Mesenchymal stem cell (in vitro differentiated cells and primary cell): ENCODE measurements around the gene VWA5B2.
A peak's percentile ranks its signal among the peaks of the same experiment; 100 is the strongest.

Source experiments
- DNase-seq: peaks from one replicate; pipeline ENCODE4 v3.0.0-alpha.2; 2013
- H2AFZ ChIP-seq: one replicate; pipeline ENCODE4 v1.6.1; 2013; ENCODE audit warnings: low read depth, mild to moderate bottlenecking, control low read depth, inconsistent platforms, low read length, moderate library complexity
- H2AK5ac ChIP-seq: 2 replicates; pipeline ENCODE4 v1.6.1; 2013; ENCODE audit warnings: low read length, moderate library complexity, mild to moderate bottlenecking, inconsistent platforms; ENCODE audit not compliant: severe bottlenecking
- H2BK120ac ChIP-seq: one replicate; pipeline ENCODE4 v1.6.1; 2013; ENCODE audit warnings: low read depth, mild to moderate bottlenecking, inconsistent platforms, low read length, moderate library complexity
- H2BK12ac ChIP-seq, 2 experiments: one replicate each; pipeline ENCODE4 v1.6.1; 2013; ENCODE audit warnings: inconsistent platforms in 2 of 2, low read length in 2 of 2, mild to moderate bottlenecking in 2 of 2, moderate library complexity in 2 of 2, control low read depth in 1 of 2
- H2BK15ac ChIP-seq: one replicate; pipeline ENCODE4 v1.6.1; 2013; ENCODE audit warnings: mild to moderate bottlenecking, low read depth, inconsistent platforms; ENCODE audit not compliant: poor library complexity, severe bottlenecking
- H2BK5ac ChIP-seq: 2 replicates; pipeline ENCODE4 v1.6.1; 2013; ENCODE audit warnings: low read depth, mild to moderate bottlenecking, low read length, control low read depth, inconsistent platforms; ENCODE audit not compliant: poor library complexity, severe bottlenecking
- H3K14ac ChIP-seq, 2 experiments: one replicate each; pipeline ENCODE4 v1.6.1; 2013; ENCODE audit warnings: inconsistent platforms in 2 of 2, low read length in 2 of 2, control low read depth in 1 of 2, mild to moderate bottlenecking in 1 of 2, moderate library complexity in 1 of 2
- H3K18ac ChIP-seq, 2 experiments: one replicate each; pipeline ENCODE4 v1.6.1; 2013; ENCODE audit warnings: inconsistent platforms in 2 of 2, low read length in 2 of 2, control low read depth in 1 of 2, low read depth in 1 of 2, mild to moderate bottlenecking in 1 of 2
- H3K23ac ChIP-seq, 2 experiments: one replicate each; pipeline ENCODE4 v1.6.1; 2013; ENCODE audit warnings: inconsistent platforms in 2 of 2, low read length in 2 of 2, mild to moderate bottlenecking in 2 of 2, moderate library complexity in 2 of 2, control low read depth in 1 of 2
- H3K27ac ChIP-seq: 2 replicates; pipeline ENCODE4 v1.5.1; 2013; ENCODE audit warnings: mild to moderate bottlenecking, moderate library complexity, low read length, control low read depth, inconsistent platforms; ENCODE audit not compliant: poor library complexity, severe bottlenecking
- H3K27me3 ChIP-seq, 2 experiments: 2 replicates each; pipeline versions ENCODE4 v1.6.1 to v1.7.0; 2013; ENCODE audit warnings: low read length in 2 of 2, mild to moderate bottlenecking in 2 of 2, moderate library complexity in 2 of 2, control low read depth in 1 of 2, inconsistent platforms in 1 of 2; ENCODE audit not compliant: control insufficient read depth in 1 of 2, insufficient read depth in 1 of 2
- H3K36me3 ChIP-seq, 2 experiments: 2 replicates each; pipeline versions ENCODE4 v1.6.1 to v1.7.0; 2013; ENCODE audit warnings: low read length in 2 of 2, control low read depth in 1 of 2, inconsistent platforms in 1 of 2, low read depth in 1 of 2, mild to moderate bottlenecking in 1 of 2; ENCODE audit not compliant: insufficient read depth in 2 of 2, control insufficient read depth in 1 of 2
- H3K4ac ChIP-seq, 2 experiments: one replicate each; pipeline ENCODE4 v1.6.1; 2013; ENCODE audit warnings: inconsistent platforms in 2 of 2, low read length in 2 of 2, mild to moderate bottlenecking in 2 of 2, moderate library complexity in 2 of 2, control low read depth in 1 of 2, low read depth in 1 of 2
- H3K4me1 ChIP-seq: 2 replicates; pipeline ENCODE4 v1.6.1; 2013; ENCODE audit warnings: low read depth, low read length, control low read depth; ENCODE audit not compliant: control insufficient read depth, insufficient read depth
- H3K4me2 ChIP-seq: 2 replicates; pipeline ENCODE4 v1.6.1; 2013; ENCODE audit warnings: low read length, mild to moderate bottlenecking, inconsistent platforms; ENCODE audit not compliant: poor library complexity, severe bottlenecking
- H3K4me3 ChIP-seq, 2 experiments: 2 replicates each; pipeline versions ENCODE4 v1.5.1 to v1.7.0; 2013; ENCODE audit warnings: low read length in 2 of 2, mild to moderate bottlenecking in 2 of 2, control low read depth in 1 of 2, low read depth in 1 of 2; ENCODE audit not compliant: insufficient read depth in 1 of 2
- H3K79me1 ChIP-seq: replicated peaks from 2 replicates; pipeline ENCODE4 v1.6.1; 2013; ENCODE audit warnings: mild to moderate bottlenecking, control low read depth, low read length, inconsistent platforms; ENCODE audit not compliant: poor library complexity, severe bottlenecking
- H3K9ac ChIP-seq: 2 replicates; pipeline ENCODE4 v1.7.0; 2013; ENCODE audit warnings: mild to moderate bottlenecking, low read length, moderate library complexity
- H3K9me3 ChIP-seq: 2 replicates; pipeline ENCODE4 v1.7.0; 2013; ENCODE audit warnings: mild to moderate bottlenecking, low read length; ENCODE audit not compliant: control insufficient read depth
- H4K8ac ChIP-seq: one replicate; pipeline ENCODE4 v1.6.1; 2013; ENCODE audit warnings: inconsistent platforms, mild to moderate bottlenecking, low read length, moderate library complexity
- H4K91ac ChIP-seq: one replicate; pipeline ENCODE4 v1.6.1; 2013; ENCODE audit warnings: mild to moderate bottlenecking, low read length, inconsistent platforms
- WGBS: methylation state at CpG from one replicate; pipeline ENCODE4 v1.1.7; 2013; ENCODE audit warnings: mixed read lengths; 5-methylcytosine and 5-hydroxymethylcytosine counted together

The VWA5B2 gene

DNA sequence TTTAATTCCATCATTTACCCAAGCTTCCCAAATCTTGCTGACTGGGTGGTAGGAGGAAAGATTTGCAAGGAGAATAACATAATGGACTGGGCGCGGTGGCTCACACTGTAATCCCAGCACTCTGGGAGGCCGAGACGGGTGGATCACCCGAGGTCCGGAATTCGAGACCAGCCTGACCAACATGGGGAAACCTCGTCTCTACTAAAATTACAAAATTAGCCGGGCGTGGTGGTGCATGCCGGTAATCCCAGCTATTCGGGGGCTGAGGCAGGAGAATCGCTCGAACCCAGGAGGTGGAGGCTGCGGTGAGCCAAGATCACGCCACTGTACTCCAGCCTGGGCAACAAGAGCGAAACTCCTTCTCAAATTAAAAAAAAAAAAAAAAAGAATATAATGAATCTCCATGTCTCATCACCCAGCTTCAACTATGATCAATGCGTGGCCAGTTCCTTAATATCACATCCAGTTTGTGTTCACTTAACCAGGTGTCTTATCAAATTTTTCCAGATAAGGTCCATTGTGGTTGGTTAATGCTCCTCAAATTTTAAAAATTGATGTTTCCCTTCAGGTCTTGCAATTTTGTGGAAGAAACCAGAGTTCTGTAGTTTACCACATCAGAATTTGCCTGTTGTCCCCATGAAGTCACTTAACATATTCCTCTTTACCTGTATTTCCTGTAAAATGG, 44.7 kb upstream of the VWA5B2 start:
- H3K79me1 ChIP-seq: peaks cover 37% of the 10 kb centered on the region
- H3K9me3 ChIP-seq: no peaks in the 10 kb centered on the region
- no peak overlapping the region for H3K14ac ChIP-seq
- H2AFZ ChIP-seq: no peak overlapping the region
- H3K9ac ChIP-seq: peak overlapping the region; percentile 99
- H2AK5ac ChIP-seq: no peak overlapping the region
- no peak overlapping the region for H2BK15ac ChIP-seq
- H2BK12ac ChIP-seq: no peak overlapping the region
- H3K4me1 ChIP-seq: peaks cover 20% of the 10 kb centered on the region
- H3K4me3 ChIP-seq: no peak overlapping the region
- no peak overlapping the region for H4K91ac ChIP-seq
- no peak overlapping the region for H4K8ac ChIP-seq
- H3K4me2 ChIP-seq: no peak overlapping the region
- H3K18ac ChIP-seq: no peak overlapping the region
- WGBS: 97% methylated on average over 18 of the region's 18 CpGs
- no peak overlapping the region for H2BK5ac ChIP-seq
- peaks cover 69 to 80% of the 10 kb centered on the region in 2 experiments for H3K36me3 ChIP-seq
- H3K27me3 ChIP-seq: no peaks in the 10 kb centered on the region
- no peak overlapping the region for H3K4ac ChIP-seq
- no peak for DNase-seq
- H2BK120ac ChIP-seq: no peak overlapping the region
- no peak overlapping the region for H3K27ac ChIP-seq
- H3K23ac ChIP-seq: no peak overlapping the region

DNA sequence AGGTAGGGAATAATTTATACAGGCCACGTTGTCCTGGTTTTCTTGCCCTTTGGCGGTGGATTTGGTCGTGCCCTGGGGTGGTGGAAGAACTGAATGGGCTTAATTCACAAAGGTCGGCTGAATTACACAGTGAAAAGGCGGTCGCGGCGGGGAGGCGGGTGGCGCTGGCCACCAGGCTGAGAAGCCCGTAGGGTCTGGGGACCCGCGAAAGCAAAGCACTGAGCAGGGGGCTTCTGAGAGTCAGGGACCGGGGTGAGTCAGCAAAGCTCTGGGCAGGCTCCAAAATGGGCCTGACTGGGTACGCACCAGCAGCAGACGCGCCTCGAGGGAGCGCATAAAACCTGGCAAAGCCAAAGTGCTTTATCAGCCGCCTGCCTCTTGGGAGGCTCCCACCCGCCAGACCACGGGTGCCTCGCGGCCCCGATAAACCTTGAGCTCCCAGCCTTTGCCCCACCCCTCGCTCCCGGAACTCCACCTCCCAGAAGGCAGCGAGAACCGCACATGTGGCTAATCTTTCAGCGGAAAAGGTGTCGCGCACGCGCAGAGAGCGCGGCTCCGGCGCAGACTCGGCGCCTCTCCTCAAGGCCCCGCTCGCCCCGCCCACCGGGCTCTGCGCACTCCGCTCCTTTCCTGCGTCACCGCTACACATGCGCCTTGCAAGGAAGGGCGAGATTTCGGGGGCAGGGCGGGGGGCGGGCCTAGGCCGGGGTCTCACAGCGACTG, 43.8 kb upstream of the VWA5B2 start:
- no peak overlapping the region for H2BK120ac ChIP-seq
- no peak overlapping the region for H3K23ac ChIP-seq
- H3K9me3 ChIP-seq: no peaks in the 10 kb centered on the region
- peak overlapping the region; percentile 99 for H3K9ac ChIP-seq
- H3K27ac ChIP-seq: peak overlapping the region; percentile 88
- H2AK5ac ChIP-seq: peak overlapping the region; percentile 5
- H2AFZ ChIP-seq: no peak overlapping the region
- no peak overlapping the region for H3K14ac ChIP-seq
- WGBS: 2% methylated on average over 55 of the region's 55 CpGs
- H3K4ac ChIP-seq: peak overlapping the region; percentile 67 to 81
- peaks cover 13% of the 10 kb centered on the region for H3K4me1 ChIP-seq
- no peaks in the 10 kb centered on the region for H3K27me3 ChIP-seq
- peak; percentile 98 for DNase-seq
- H2BK12ac ChIP-seq: no peak overlapping the region
- peak overlapping the region; percentile 50 to 86 for H3K18ac ChIP-seq
- peaks cover 64 to 80% of the 10 kb centered on the region in 2 experiments for H3K36me3 ChIP-seq
- peak overlapping the region; percentile 81 for H4K8ac ChIP-seq
- peaks cover 39% of the 10 kb centered on the region for H3K79me1 ChIP-seq
- peak overlapping the region; percentile 75 to 91 for H3K4me3 ChIP-seq
- no peak overlapping the region for H2BK5ac ChIP-seq
- H2BK15ac ChIP-seq: no peak overlapping the region
- peak overlapping the region; percentile 62 for H3K4me2 ChIP-seq
- peak overlapping the region; percentile 28 for H4K91ac ChIP-seq

DNA sequence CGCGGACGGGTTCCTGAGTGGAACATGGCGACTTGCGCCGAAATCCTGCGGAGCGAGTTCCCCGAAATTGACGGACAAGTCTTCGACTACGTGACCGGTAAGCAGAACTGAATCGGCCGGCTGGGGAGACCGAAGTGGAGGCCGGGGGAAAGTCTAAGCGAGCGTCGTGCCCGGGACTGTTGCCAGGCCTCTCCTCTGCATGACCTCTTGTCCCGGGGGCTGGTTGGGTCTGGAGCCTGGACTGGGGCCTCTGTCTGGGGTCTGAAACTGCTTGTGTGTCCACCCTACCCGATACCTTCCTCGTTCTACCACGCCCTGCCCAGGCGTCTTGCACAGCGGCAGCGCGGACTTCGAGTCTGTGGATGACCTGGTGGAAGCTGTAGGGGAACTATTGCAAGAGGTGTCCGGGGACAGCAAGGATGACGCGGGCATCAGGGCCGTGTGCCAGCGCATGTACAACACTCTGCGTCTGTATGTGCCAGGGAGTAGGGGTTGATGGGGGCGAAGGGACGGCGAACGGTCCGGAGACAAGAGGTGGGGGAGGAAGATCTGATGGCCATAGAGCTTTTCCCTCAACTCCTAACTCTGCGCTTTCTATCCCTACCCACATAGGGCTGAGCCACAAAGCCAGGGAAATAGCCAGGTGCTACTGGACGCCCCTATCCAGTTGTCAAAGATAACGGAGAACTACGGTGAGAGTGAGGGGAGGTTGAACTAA, 43.0 kb upstream of the VWA5B2 start, which contains the start of gene ABCF3:
Gene ABCF3 (plus strand): TSS at position 16 of the 718 bp plus-strand sequence. CDS start 9 bp downstream, at position 25.
- peak within 1 kb of the TSS; percentile 99 for H3K9ac ChIP-seq
- H3K36me3 ChIP-seq: peaks cover 62 to 80% of the 10 kb centered on the region in 2 experiments
- no peak within 1 kb of the TSS for H2BK12ac ChIP-seq
- no peaks in the 10 kb centered on the region for H3K27me3 ChIP-seq
- no peak within 1 kb of the TSS for H2BK5ac ChIP-seq
- H3K4me3 ChIP-seq: peak within 1 kb of the TSS; percentile 75 to 91
- H2AFZ ChIP-seq: peak within 1 kb of the TSS; percentile 0
- no peaks in the 10 kb centered on the region for H3K9me3 ChIP-seq
- peak within 1 kb of the TSS; percentile 5 for H2AK5ac ChIP-seq
- peak within 1 kb of the TSS in 1 of 2 experiments; percentile 5 for H3K14ac ChIP-seq
- H4K91ac ChIP-seq: peak within 1 kb of the TSS; percentile 28
- no peak within 1 kb of the TSS for H2BK15ac ChIP-seq
- peak within 1 kb of the TSS; percentile 88 for H3K27ac ChIP-seq
- H3K18ac ChIP-seq: peak within 1 kb of the TSS; percentile 50 to 86
- H2BK120ac ChIP-seq: no peak within 1 kb of the TSS
- H4K8ac ChIP-seq: peak within 1 kb of the TSS; percentile 81
- peaks cover 37% of the 10 kb centered on the region for H3K79me1 ChIP-seq
- WGBS: under 1% methylated on average over 36 of the region's 45 CpGs
- H3K4ac ChIP-seq: peak within 1 kb of the TSS; percentile 67 to 81
- peak within 1 kb of the TSS; percentile 62 for H3K4me2 ChIP-seq
- H3K4me1 ChIP-seq: peaks cover 13% of the 10 kb centered on the region
- DNase-seq: no peak
- H3K23ac ChIP-seq: peak within 1 kb of the TSS in 1 of 2 experiments; percentile 0

DNA sequence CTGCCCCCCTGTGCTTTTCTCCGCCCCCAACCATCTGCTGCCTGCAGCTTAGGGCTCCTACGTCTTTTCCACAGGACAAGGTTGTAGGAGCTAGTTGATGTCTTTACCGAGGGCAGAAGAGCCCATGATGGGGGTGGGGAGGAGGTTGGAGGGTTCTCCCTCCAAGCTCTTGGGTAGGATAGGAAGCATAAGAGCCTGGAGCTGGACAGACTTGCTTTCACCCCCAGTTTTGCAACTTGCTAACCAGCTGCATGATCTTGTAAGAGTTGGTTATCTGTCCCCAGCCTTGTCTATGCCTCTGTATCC, 42.5 kb upstream of the VWA5B2 start:
- H2BK12ac ChIP-seq: no peak overlapping the region
- no peak overlapping the region for H2AFZ ChIP-seq
- no peak overlapping the region for H4K91ac ChIP-seq
- peak overlapping the region; percentile 61 for H3K4me2 ChIP-seq
- H3K4ac ChIP-seq: no peak overlapping the region
- H3K27ac ChIP-seq: no peak overlapping the region
- H3K23ac ChIP-seq: no peak overlapping the region
- DNase-seq: no peak
- H2BK5ac ChIP-seq: no peak overlapping the region
- no peak overlapping the region for H4K8ac ChIP-seq
- H3K4me3 ChIP-seq: peak overlapping the region; percentile 75 to 91
- peaks cover 59 to 80% of the 10 kb centered on the region in 2 experiments for H3K36me3 ChIP-seq
- H3K79me1 ChIP-seq: peaks cover 32% of the 10 kb centered on the region
- no peak overlapping the region for H3K14ac ChIP-seq
- H2BK15ac ChIP-seq: no peak overlapping the region
- H3K18ac ChIP-seq: no peak overlapping the region
- no peak overlapping the region for H2BK120ac ChIP-seq
- peak overlapping the region; percentile 99 for H3K9ac ChIP-seq
- no peaks in the 10 kb centered on the region for H3K9me3 ChIP-seq
- peaks cover 13% of the 10 kb centered on the region for H3K4me1 ChIP-seq
- no peak overlapping the region for H2AK5ac ChIP-seq
- WGBS: 5% methylated on average over 2 of the region's 3 CpGs
- H3K27me3 ChIP-seq: no peaks in the 10 kb centered on the region
